PC-3 (cell line): Measurements from ENCODE around the gene BMPR1A. TPM values are rescaled to one million over a fixed set of nuclear protein-coding genes. Genes with fewer than 3 reads are reported as not detected.

Experiments
- ATAC-seq: fragments of 200-7000 bp; cut with Tn5 transposase; 2 replicates; pipeline ENCODE4 v1.9.1; 2020; ENCODE audit warnings: mild to moderate bottlenecking, moderate library complexity
- BruUV-seq: library from RNA; stranded (reverse); fragments of 400-500 nt; replicated peaks from 2 replicates; lab custom pipeline; 2021; lab: Mats Ljungman, UMichigan
- CTCF ChIA-PET: fragments of 300-600 bp; sonication (Branson Sonifier 250); formaldehyde crosslinking; loops from one replicate; lab custom pipeline; 2022; ENCODE audit warnings: antibody characterized with exemption; lab: Charles Lee
- POLR2A ChIA-PET: fragments of 300-600 bp; sonication (Branson Sonifier 250); formaldehyde crosslinking; loops from one replicate; lab custom pipeline; 2022; ENCODE audit warnings: antibody characterized with exemption; ENCODE audit not compliant: unreplicated experiment; lab: Charles Lee
- DNase-seq: peaks from one replicate; pipeline ENCODE4 v3.0.0-alpha.2; 2015
- H2AFZ ChIP-seq: fragments of 300-600 bp; sonication (generic); 2 replicates; pipeline ENCODE4 v1.6.0; 2016; ENCODE audit warnings: antibody characterized with exemption, low read length
- H3F3A ChIP-seq: fragments of 300-600 bp; sonication (generic); one replicate; pipeline ENCODE4 v1.6.0; 2017; ENCODE audit warnings: antibody characterized with exemption, low read length, control low read depth, mild to moderate bottlenecking; ENCODE audit not compliant: unreplicated experiment
- H3K27ac ChIP-seq: fragments of 300-600 bp; sonication (generic); 2 replicates; pipeline ENCODE4 v1.5.1; 2016; ENCODE audit warnings: mild to moderate bottlenecking, low read length
- H3K27me3 ChIP-seq: fragments of 300-600 bp; sonication (generic); 2 replicates; pipeline ENCODE4 v1.6.1; 2016; ENCODE audit warnings: low read length, mixed read lengths
- H3K36me3 ChIP-seq: fragments of 300-600 bp; sonication (generic); 2 replicates; pipeline ENCODE4 v1.6.1; 2016; ENCODE audit warnings: low read depth, mixed run types, low read length, mixed read lengths
- H3K4me1 ChIP-seq: fragments of 300-600 bp; sonication (generic); 2 replicates; pipeline ENCODE4 v1.5.1; 2016; ENCODE audit warnings: low read length; ENCODE audit not compliant: insufficient read depth
- H3K4me2 ChIP-seq: fragments of 300-600 bp; sonication (generic); 2 replicates; pipeline ENCODE4 v1.6.0; 2016; ENCODE audit warnings: low read length
- H3K4me3 ChIP-seq: fragments of 300-600 bp; sonication (generic); 2 replicates; pipeline ENCODE4 v1.5.1; 2016; ENCODE audit warnings: mild to moderate bottlenecking, low read length, mixed read lengths
- H3K79me2 ChIP-seq: fragments of 300-600 bp; sonication (generic); 2 replicates; pipeline ENCODE4 v1.6.1; 2017; ENCODE audit warnings: low read length, mixed read lengths
- H3K9ac ChIP-seq: fragments of 300-600 bp; sonication (generic); 2 replicates; pipeline ENCODE4 v1.6.0; 2016; ENCODE audit warnings: mild to moderate bottlenecking, low read length
- H3K9me2 ChIP-seq: fragments of 300-600 bp; sonication (generic); replicated peaks from 2 replicates; pipeline ENCODE4 v1.6.1; 2016; ENCODE audit warnings: mixed run types, low read length, mixed read lengths
- H3K9me3 ChIP-seq: fragments of 300-600 bp; sonication (generic); 2 replicates; pipeline ENCODE4 v1.6.1; 2016; ENCODE audit warnings: low read length, mixed read lengths
- H4K20me1 ChIP-seq: fragments of 300-600 bp; sonication (generic); 2 replicates; pipeline ENCODE4 v1.6.1; 2016; ENCODE audit warnings: low read length, mixed read lengths
- CTCF ChIP-seq: fragments of 300-600 bp; sonication (generic); conservative IDR thresholded peaks from 2 replicates; pipeline ENCODE4 v1.5.1; 2017; ENCODE audit warnings: antibody characterized with exemption, low read depth, mild to moderate bottlenecking, low read length
- EZH2 ChIP-seq: fragments of 300-600 bp; sonication (generic); IDR thresholded peaks from one replicate; pipeline ENCODE4 v1.6.1; 2017; ENCODE audit warnings: antibody characterized with exemption, mild to moderate bottlenecking, low read length; ENCODE audit not compliant: unreplicated experiment
- EZH2phosphoT487 ChIP-seq: fragments of 300-600 bp; sonication (generic); IDR thresholded peaks from 2 replicates; pipeline ENCODE4 v1.6.1; 2018; ENCODE audit warnings: mild to moderate bottlenecking, antibody characterized with exemption, low read length, borderline replicate concordance
- intact Hi-C: fragments of 100-400 bp; cut with micrococcal nuclease; formaldehyde crosslinking; loops from 2 replicates; pipeline ENCODE4 v1.9.0; 2023
- total RNA-seq: library from RNA; depleted of rRNA; stranded (reverse); fragments of >200 nt; gene quantifications from 2 replicates; pipeline ENCODE4 v1.2.3, GENCODE V29; 2014

BMPR1A gene
- total RNA-seq, 1 experiment from 2014 or later = 14.5 TPM

- Histone ChIP-seq H3K27ac (no peak overlapping the region), H3K9me3 (no peaks in the 10 kb centered on the region), H3F3A (no peaks in the 10 kb centered on the region), H2AFZ (no peak overlapping the region), H3K36me3 (no peaks in the 10 kb centered on the region), H3K9me2 (no peaks in the 10 kb centered on the region), H3K27me3 (no peaks in the 10 kb centered on the region), H3K9ac (no peak overlapping the region), H3K4me2 (no peak overlapping the region), H3K79me2 (no peaks in the 10 kb centered on the region), H4K20me1 (no peaks in the 10 kb centered on the region), H3K4me1 (no peaks in the 10 kb centered on the region), H3K4me3 (no peak overlapping the region)
- ATAC-seq = no peak
- intact Hi-C loops = no loop called here
- no peak for DNase-seq
- BruUV-seq = no TSS peak
- CTCF ChIA-PET = no interaction called here
- POLR2A ChIA-PET = no interaction called here
- no peak for TF ChIP-seq CTCF
- no peak for TF ChIP-seq EZH2phosphoT487
- no peak for TF ChIP-seq EZH2
Measured at GRCh38 chr10:86718556-86718955, 37.9 kb upstream of the BMPR1A start.

DNA sequence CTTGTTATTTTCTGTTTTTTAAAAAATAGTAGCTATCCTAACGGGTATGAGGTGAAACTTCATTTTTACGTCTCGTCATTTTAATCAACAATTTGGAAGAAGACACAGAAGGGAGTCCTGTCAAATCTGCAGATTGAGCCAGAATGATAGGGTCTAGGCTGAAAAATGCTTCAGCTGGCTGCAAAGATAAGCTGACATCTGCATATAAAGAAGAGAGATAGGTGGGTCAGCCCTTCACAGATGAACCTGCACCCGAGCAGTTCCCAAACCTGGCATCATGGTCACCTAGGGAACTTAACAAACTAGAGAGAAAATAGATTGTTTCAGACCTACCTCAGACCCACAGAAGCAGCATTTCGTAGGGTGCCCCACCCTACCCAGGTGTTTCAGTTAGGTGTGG is 35.2 kb upstream of the BMPR1A start:
- H3K79me2 ChIP-seq = no peaks in the 10 kb centered on the region
- ATAC-seq (no peak), DNase-seq (no peak)
- H2AFZ ChIP-seq = no peak overlapping the region
- H3K4me3 ChIP-seq = no peak overlapping the region
- H3K9ac ChIP-seq = no peak overlapping the region
- H3K9me3 ChIP-seq = no peaks in the 10 kb centered on the region
- BruUV-seq = no TSS peak
- H3K27ac ChIP-seq = no peak overlapping the region
- no peaks in the 10 kb centered on the region for H3K9me2 ChIP-seq
- POLR2A ChIA-PET = no interaction called here
- CTCF ChIA-PET = no interaction called here
- no peaks in the 10 kb centered on the region for H3K4me1 ChIP-seq
- H3K27me3 ChIP-seq = no peaks in the 10 kb centered on the region
- H3K4me2 ChIP-seq = no peak overlapping the region
- H4K20me1 ChIP-seq = no peaks in the 10 kb centered on the region
- intact Hi-C loops = no loop called here
- no peaks in the 10 kb centered on the region for H3K36me3 ChIP-seq
- no peak for TF ChIP-seq CTCF
- TF ChIP-seq EZH2phosphoT487 = no peak
- no peak for TF ChIP-seq EZH2
- H3F3A ChIP-seq = no peaks in the 10 kb centered on the region

- Histone ChIP-seq H3K36me3 (no peaks in the 10 kb centered on the region), H3K27me3 (no peaks in the 10 kb centered on the region), H4K20me1 (no peaks in the 10 kb centered on the region), H2AFZ (no peak overlapping the region), H3K9me2 (no peaks in the 10 kb centered on the region), H3K4me3 (no peak overlapping the region), H3K4me1 (no peaks in the 10 kb centered on the region; the same call in 1 of the 2 replicates), H3K4me2 (no peak overlapping the region), H3K79me2 (no peaks in the 10 kb centered on the region), H3K9ac (no peak overlapping the region), H3F3A (no peaks in the 10 kb centered on the region), H3K27ac (no peak overlapping the region), H3K9me3 (no peaks in the 10 kb centered on the region)
- BruUV-seq = no TSS peak
- ChIA-PET POLR2A (no interaction called here), CTCF (no interaction called here)
- TF ChIP-seq EZH2 (no peak), EZH2phosphoT487 (no peak), CTCF (no peak)
- ATAC-seq (no peak), DNase-seq (no peak)
- intact Hi-C loops = no loop called here
Measured at GRCh38 chr10:86723009-86723408, 33.4 kb upstream of the BMPR1A start.
